GM19452 (cell line): ENCODE data around the gene PASK.

Experiments
- ATAC-seq: cut with Tn5 transposase; IDR thresholded peaks from one replicate; pipeline ENCODE4 v1.9.1; 2021; ENCODE audit not compliant: unreplicated experiment

The PASK gene

DNA sequence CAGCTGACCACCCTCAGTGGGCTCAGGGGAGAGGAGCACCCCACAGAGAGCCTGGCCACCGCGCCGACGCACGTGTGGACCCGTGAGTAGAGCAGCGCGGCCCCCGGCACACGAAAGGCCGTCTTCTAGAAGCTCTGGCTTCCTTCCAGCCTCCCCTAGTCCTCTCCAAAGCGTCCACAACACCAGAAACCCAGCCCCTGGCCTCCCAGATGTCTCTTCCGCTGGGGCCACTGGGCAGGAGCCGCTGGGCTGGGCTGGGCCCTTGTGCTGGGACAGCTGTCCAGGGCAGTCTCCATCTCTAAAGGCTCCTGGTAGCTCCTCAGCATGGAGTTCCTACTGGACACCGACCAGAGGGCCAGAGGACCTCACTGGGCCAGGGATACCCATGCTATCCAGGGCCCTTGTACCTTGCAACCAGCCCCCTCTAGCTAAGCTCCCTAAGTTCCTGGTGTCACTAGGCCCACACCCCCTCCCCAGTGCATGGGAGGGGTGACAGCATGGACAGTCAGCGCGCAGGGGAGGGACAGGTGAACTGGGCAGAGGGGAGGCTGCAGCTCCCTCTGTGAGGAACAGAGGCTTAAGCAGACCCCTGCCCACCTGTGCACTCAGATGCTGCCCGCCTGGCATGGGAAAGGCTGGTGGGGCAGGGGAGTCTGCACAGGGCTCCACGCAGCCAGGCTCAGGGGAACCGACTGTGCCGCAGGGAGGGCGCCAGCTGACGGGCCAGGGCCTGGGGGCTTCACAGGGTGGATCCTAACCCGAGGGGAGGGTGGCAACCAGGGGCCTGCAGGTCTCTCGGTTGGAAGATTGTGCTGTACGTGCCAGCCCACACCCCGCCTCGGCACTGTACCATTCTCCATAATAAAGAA lies 80.1 kb downstream of the PASK start:
- ATAC-seq: no peak

DNA sequence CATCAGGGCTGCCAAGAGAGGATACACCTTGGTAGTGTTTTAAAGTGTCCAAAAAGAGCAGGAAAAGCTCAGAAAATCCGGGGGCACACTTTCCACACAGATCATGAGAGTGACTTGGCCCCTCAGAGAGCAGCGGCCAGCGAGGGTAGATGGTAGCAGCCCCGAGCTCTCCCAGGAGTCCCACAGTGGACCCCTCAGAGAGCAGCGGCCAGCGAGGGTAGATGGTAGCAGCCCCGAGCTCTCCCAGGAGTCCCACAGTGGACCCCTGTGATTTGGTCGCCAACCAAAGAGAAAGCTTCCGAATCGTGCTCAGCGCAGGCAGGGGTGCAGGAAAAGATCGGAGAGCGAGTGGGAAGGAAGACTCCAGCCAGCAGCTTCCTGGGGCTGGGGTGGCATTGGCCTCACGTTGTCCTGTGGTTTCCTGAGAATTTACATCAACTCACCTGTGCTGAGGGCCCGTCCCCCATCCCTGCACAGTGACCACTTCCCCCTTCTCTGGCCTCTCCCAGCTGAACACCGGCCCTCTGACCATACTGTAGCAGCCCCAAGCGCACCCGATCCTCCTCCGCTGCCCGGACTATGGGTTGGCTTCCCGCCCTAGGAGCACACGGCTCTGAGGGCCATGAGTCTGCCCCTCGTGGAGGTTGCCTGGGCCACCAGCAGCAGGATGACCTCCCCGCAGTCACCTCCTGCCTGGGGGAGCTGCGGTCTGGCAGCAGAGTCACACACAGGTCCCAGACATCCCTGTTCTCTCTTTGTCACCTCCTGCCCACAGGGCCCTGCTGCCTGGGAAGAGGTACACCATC lies 80.9 kb downstream of the PASK start:
- no peak for ATAC-seq

DNA sequence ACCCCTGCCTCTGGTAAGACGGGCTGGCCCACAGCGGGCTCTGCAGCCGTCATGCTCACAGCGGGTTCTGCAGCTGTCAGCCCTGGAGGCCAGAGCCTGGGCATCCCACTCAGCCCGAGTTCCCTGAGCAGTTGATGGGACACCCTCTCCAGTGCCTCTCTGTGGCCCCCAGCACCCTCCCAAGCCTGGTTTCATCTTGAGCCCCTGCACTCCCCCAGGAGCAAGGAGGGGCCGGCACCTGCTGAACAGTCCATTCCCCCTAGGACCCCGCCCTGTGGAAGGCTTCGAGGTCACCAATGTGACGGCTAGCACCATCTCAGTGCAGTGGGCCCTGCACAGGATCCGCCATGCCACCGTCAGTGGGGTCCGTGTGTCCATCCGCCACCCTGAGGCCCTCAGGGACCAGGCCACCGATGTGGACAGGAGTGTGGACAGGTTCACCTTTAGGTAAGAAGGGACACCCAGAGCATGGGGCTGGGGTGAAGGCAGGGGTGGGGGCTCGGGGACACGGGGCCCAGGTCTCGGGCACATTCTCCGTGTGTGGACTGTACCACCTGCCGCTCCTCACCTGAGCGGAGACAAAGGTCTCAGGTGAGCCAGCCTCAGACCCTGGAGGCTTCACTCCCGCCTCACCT lies 81.7 kb downstream of the PASK start:
- ATAC-seq: no peak

DNA sequence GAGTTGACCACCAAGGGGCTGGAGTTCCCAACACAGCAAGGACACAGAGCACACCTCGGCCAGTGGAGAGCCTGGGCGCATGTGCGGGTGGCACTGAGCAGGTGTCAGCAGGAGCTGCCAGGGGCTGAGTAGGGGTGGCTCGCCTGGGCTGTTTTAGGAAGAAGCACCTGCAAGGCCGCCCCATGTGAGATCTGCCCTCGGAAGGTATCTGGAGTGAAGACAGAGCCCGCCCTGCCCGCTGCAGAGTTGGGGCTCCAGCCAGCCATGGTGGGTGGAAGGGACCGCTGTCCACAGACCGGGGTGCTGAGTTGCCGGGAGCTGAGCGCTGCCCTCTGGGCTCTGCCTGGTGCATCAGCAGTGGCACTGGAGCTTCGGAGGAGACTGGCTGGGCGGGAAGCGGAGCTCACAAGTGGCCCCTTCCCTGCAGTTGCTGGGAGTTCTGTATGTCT lies 82.4 kb downstream of the PASK start:
- ATAC-seq: no peak

DNA sequence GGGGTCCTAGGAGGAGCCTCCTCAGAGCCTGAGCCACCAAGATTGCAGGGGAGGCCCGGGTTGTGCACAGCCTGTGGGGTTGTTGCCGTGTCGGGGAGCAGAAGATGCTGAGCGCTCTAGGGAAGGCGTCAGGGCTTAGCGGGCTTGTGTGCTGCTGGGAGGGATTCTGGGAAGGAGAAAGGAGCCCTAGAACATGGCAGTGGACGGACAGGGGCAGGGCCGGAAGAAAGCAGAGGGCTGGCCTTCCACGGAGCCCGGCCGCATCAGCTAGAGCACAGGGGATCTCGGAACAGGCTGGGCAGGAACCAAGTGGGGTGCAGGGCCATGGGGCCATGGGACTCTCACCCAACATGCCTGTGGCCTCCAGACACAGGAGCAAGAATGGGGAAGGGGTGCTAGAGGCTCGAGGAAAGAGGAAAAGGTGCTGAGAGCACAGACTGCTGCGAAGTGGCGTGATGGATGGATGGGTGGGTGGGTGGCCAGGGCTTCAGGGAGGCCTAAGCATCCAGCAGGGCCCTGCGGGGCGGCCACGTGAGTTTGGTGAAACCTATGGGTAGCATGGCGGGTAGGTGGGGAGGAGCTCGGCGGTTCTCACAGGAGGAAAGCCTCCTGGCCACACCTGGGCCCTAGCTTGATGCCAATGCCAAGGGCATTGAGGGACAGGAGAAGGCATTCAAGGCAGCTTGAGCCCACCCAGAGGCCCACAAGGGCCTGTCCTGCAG lies 82.9 kb downstream of the PASK start:
- no peak for ATAC-seq

DNA sequence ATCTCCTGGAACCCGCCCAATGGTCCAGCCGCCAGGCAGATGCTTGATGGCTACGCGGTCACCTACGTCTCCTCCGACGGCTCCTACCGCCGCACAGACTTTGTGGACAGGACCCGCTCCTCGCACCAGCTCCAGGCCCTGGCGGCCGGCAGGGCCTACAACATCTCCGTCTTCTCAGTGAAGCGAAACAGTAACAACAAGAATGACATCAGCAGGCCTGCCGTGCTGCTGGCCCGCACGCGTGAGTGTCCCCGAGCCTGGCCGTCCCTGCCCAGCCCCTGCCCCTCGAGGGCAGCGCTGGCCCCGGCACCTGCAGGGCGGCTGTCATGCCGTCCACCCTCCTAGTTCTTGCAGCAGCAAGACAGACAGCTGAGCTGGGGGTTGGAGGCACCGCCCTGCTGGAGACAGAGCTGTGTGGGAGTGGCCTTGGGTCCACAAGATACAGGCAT lies 83.9 kb downstream of the PASK start:
- no peak for ATAC-seq

DNA sequence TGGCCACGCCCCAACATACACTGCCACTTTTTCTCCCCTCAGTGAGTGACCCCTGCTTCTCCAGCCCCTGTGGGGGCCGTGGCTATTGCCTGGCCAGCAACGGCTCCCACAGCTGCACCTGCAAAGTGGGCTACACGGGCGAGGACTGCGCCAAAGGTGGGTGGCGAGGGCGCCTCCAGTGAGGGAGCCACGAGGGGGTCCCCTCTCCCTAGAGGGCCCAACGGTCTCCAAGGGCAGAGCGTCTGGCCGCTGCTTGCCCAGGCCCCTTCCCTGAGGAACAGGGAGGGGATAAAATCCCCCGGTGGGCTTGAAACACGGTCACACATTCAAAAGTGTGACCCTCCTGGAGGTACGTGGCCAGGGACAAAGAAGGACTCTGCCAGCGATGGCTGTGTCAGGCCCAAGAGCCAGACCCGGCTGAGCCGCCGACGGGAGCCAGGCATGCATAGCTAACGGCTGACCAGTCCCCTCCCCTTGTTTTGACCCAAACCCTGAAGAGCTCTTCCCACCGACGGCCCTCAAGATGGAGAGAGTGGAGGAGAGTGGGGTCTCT lies 84.4 kb downstream of the PASK start:
- no peak for ATAC-seq

DNA sequence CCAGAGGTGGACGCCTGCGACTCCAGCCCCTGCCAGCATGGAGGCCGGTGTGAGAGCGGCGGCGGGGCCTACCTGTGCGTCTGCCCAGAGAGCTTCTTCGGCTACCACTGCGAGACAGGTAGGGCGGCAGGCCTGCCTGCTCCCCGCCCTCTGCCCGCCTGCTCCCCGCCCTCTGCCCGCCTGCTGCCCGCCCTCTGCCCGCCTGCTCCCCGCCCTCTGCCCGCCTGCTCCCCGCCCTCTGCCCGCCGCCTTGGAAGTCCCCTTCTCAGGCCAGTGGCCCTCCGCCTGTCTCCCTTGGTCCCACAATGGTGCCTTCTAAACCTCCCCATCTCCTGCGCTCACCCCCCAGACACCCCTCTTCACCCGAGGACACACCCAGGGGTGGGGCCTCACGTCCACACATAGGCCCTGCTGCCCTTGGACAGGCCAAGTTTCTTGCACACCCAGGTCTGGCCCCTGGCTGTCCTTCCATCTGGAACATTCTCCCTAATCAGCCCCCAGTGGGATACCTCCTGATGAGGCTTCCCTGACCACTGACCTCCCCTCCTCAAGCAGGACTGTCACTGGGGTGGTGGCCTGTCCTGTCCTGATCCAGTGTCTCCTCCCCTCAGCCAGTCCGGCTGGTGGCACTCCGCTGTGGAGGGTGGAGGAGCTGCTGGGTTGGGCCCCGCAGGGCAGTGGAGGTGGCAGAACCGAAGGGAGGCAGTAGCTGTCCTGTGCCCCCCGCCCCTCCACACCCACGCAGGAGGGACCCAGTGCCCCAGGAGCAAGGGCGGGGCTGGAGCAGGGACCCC lies 85.1 kb downstream of the PASK start:
- no peak for ATAC-seq

DNA sequence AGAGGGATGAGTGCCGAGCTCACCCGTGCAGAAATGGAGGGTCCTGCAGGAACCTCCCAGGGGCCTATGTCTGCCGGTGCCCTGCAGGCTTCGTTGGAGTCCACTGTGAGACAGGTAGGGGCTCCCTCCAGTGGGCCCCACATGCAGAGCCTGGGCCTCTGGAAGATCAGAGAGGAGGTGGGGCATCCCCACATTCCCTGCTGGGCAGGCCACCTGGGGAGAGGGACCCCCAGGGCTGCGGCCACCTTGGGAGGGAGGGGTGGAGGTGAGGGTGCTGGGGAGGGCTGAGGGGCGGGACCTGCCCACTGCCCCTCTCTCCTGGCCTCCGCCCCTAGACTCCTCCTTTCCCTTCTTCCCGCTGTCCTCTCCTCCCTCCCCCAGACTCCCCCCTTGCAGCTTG lies 85.7 kb downstream of the PASK start:
- no peak for ATAC-seq

DNA sequence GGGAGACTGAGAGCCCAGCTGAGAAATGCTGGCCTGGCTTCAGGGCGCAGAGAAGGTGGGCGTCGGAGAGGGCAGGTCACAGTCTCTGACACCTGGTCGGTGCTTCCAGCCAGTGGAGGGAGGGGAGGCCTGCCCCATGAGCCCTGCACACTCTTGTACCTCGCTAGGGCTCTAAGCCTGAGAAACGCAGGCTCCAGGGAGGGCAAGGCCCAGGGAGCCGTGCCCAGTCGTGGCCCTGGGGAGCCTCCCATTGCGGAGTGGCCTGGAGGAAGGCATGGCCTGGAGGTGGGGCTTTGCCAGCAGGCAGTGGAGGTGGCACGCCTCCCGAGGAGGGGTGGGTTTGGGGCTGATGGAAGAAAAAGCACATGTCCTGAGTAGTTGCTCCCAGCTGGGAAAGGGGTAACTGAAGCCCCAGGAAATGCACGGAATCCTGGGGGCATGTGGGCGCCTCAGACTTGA lies 86.2 kb downstream of the PASK start:
- no peak for ATAC-seq

DNA sequence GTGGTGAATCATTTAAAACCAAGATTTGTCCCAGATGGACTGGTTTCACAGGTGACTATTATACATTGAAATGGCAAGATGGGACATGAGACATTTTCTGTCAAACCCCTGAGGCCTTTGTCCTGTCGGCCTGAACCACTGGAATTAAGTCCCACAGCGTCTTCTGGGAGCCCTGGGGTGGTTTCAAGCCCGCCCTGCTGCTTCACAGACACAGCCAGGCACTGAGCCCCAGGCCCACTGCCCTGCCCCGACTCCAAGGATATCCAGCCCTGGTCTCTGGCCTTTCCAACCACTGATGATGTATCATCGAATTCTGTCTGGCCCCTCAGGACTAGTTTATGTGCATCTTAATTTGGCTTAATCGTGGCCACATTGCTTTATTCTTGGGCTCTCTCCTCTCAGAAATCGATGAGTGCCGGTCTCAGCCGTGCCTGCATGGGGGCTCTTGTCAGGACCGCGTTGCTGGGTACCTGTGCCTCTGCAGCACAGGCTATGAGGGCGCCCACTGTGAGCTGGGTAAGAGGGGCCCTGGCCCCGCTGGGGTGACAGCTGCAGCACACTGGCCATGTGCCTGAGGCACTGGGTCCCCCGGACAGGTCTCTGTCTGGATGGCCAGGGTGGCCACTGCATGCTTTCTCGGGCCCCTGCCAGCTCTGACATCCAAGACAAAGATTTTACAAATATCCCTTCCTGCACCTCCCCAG lies 86.7 kb downstream of the PASK start:
- no peak for ATAC-seq

DNA sequence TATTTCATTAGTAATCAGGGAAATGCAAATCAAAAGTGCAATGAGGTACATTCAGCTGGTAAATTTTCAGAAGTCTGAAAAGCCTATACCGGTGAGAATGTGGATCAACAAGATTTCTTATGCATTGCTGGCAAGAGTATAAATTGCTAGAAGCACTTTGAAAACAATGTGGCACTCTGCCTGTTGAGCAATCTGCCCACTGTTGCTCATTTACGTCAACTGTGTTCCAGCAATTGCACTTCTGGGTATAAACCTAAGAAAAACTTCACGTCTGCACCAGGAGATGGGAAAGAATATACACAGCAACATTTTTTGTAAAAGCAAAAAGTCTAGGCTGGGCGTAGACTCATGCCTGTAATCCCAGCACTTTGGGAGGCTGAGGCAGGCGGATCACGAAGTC lies 88.0 kb downstream of the PASK start:
- ATAC-seq: no peak
